A549 treated with GW870086 at 1 μM for 4 hours (cell line): Measurements from ENCODE around the gene DNMT3A. TPM values are rescaled to one million over a fixed set of nuclear protein-coding genes. Genes with fewer than 3 reads are reported as not detected.

Experiments
- total RNA-seq: library from RNA; stranded (reverse); fragments of 200-300 nt; extraction: Qiagen RNA extraction; gene quantifications from 5 replicates; pipeline ENCODE4 v1.2.3, GENCODE V29; 2022; ENCODE audit warnings: low read depth

The DNMT3A gene
- total RNA-seq = 6.2 to 9.7 TPM (median 8.0 TPM) in 5 replicates

GRCh38 chr2:25341753-25342371, at the start of gene DNMT3A:
DNMT3A (minus strand) TSS chr2:25341925; CDS start chr2:25313984, 27,941 bp downstream.

Other genes starting within 250 kb of the DNMT3A start
- not detected in 5 replicates for gene POMC, start 173.3 kb downstream of the DNMT3A start, total RNA-seq